B cell (primary cell): Measurements from ENCODE around the gene PPM1J. TPM values are rescaled to one million over a fixed set of nuclear protein-coding genes. Genes with fewer than 3 reads are reported as not detected.

Experiments
- ATAC-seq: fragments of 200-7000 bp; cut with Tn5 transposase; one replicate; pipeline ENCODE4 v1.10.0; 2021; ENCODE audit warnings: low read depth, mild to moderate bottlenecking, moderate number of reproducible peaks, moderate library complexity
- CTCF ChIA-PET: fragments of 350-600 bp; sonication (Branson Sonifier 250); formaldehyde crosslinking; loops from one replicate; lab custom pipeline; 2021; ENCODE audit warnings: antibody characterized with exemption, inconsistent platforms; lab: Charles Lee
- POLR2A ChIA-PET: fragments of 350-600 bp; sonication (Branson Sonifier 250); formaldehyde crosslinking; loops from one replicate; lab custom pipeline; 2021; ENCODE audit warnings: antibody characterized with exemption; lab: Charles Lee
- DNase-seq: peaks from one replicate; pipeline ENCODE4 v3.0.0; 2013
- H2AFZ ChIP-seq: 2 replicates; pipeline ENCODE4 v1.6.1; 2012; ENCODE audit warnings: mild to moderate bottlenecking, low read depth, low read length; ENCODE audit not compliant: insufficient read depth, poor library complexity, severe bottlenecking
- H3K27ac ChIP-seq, 2 donors: 1 replicate in 1 of 2; 2 replicates in 1 of 2; pipeline ENCODE4 v1.5.1; 2012 to 2013; ENCODE audit warnings: low read length in 2 of 2, mild to moderate bottlenecking in 2 of 2, moderate library complexity in 1 of 2
- H3K27me3 ChIP-seq, 4 experiments: fragments of 200-600 bp in 1 of 4; sonication (generic) in 1 of 4; replicated peaks in 1 of 4; 1 replicate in 2 of 4; 2 replicates in 2 of 4; pipeline versions ENCODE4 v1.6.1 to v1.7.0; 2013 to 2016; ENCODE audit warnings: low read length in 3 of 4, mild to moderate bottlenecking in 2 of 4, mixed read lengths in 1 of 4, moderate library complexity in 1 of 4; ENCODE audit not compliant: insufficient read depth in 4 of 4, control insufficient read depth in 3 of 4; ENCODE audit errors: control extremely low read depth in 1 of 4
- H3K36me3 ChIP-seq, 2 experiments: replicated peaks in 1 of 2; 1 replicate in 1 of 2; 2 replicates in 1 of 2; pipeline versions ENCODE4 v1.6.1 to v1.7.1; 2013; ENCODE audit warnings: low read length in 1 of 2; ENCODE audit not compliant: insufficient read depth in 2 of 2, control insufficient read depth in 1 of 2; ENCODE audit errors: control extremely low read depth in 1 of 2, extremely low read depth in 1 of 2
- H3K4me1 ChIP-seq, 2 donors: fragments of 200-600 bp in 1 of 2; sonication (generic) in 1 of 2; 1 replicate in 1 of 2; 2 replicates in 1 of 2; pipeline versions ENCODE4 v1.5.1 to v1.6.1; 2013 to 2017; ENCODE audit warnings: low read length in 2 of 2; ENCODE audit not compliant: control insufficient read depth in 2 of 2, insufficient read depth in 2 of 2
- H3K4me2 ChIP-seq: replicated peaks from 2 replicates; pipeline ENCODE3; 2012; ENCODE audit warnings: mild to moderate bottlenecking, low read depth, low read length; ENCODE audit not compliant: poor library complexity, severe bottlenecking
- H3K4me3 ChIP-seq, 5 experiments: fragments of 200-600 bp in 1 of 5; sonication (generic) in 1 of 5; 1 replicate in 3 of 5; 2 replicates in 2 of 5; pipeline versions ENCODE4 v1.5.1 to v1.7.0; 2011 to 2016; ENCODE audit warnings: low read length in 4 of 5, mild to moderate bottlenecking in 4 of 5, low read depth in 2 of 5, control low read depth in 1 of 5, moderate library complexity in 1 of 5; ENCODE audit not compliant: insufficient read depth in 1 of 5; ENCODE audit errors: control extremely low read depth in 1 of 5, extremely low read depth in 1 of 5
- H3K79me2 ChIP-seq: fragments of 200-600 bp; sonication (generic); one replicate; pipeline ENCODE4 v1.6.0; 2016; ENCODE audit warnings: low read length; ENCODE audit not compliant: control insufficient read depth, insufficient read depth
- H3K9ac ChIP-seq: fragments of 200-600 bp; sonication (generic); 2 replicates; pipeline ENCODE4 v1.6.1; 2017; ENCODE audit warnings: mild to moderate bottlenecking, low read length, moderate library complexity
- H3K9me3 ChIP-seq, 3 donors: one replicate each; pipeline versions ENCODE4 v1.6.1 to v1.7.1; 2013; ENCODE audit warnings: low read length in 2 of 3; ENCODE audit not compliant: control insufficient read depth in 2 of 3, insufficient read depth in 1 of 3; ENCODE audit errors: control extremely low read depth in 1 of 3
- H4K20me1 ChIP-seq: 2 replicates; pipeline ENCODE4 v1.6.0; 2012; ENCODE audit warnings: mild to moderate bottlenecking, low read length; ENCODE audit not compliant: insufficient read depth, control insufficient read depth, poor library complexity, severe bottlenecking
- H3K27ac Mint-ChIP-seq: one replicate; pipeline ENCODE4 v1.8.0; 2021; ENCODE audit warnings: mixed read lengths
- H3K27me3 Mint-ChIP-seq: one replicate; pipeline ENCODE4 v1.8.0; 2021; ENCODE audit warnings: mixed read lengths
- H3K4me1 Mint-ChIP-seq: one replicate; pipeline ENCODE4 v1.8.0; 2021; ENCODE audit warnings: mixed read lengths
- H3K4me3 Mint-ChIP-seq: one replicate; pipeline ENCODE4 v1.8.0; 2021; ENCODE audit warnings: mixed read lengths
- H3K9me3 Mint-ChIP-seq: one replicate; pipeline ENCODE4 v1.8.0; 2022; ENCODE audit warnings: mixed read lengths; ENCODE audit not compliant: insufficient read depth
- EZH2 ChIP-seq: IDR thresholded peaks from 2 replicates; pipeline ENCODE4 v1.6.1; 2012; ENCODE audit warnings: borderline replicate concordance, low read depth, mild to moderate bottlenecking, moderate library complexity, low read length; ENCODE audit not compliant: insufficient read depth, poor library complexity, severe bottlenecking
- whole genome bisulfite sequencing: methylation state at CpG from one replicate; pipeline ENCODE4 v1.1.5; 2013; ENCODE audit warnings: missing lambda C conversion rate; ENCODE audit not compliant: insufficient coverage; 5-methylcytosine and 5-hydroxymethylcytosine counted together
- intact Hi-C: fragments of 100-400 bp; cut with micrococcal nuclease; formaldehyde crosslinking; loops from one replicate; pipeline ENCODE4 v1.10.0; 2022
- polyA plus RNA-seq: library from polyadenylated mRNA; depleted of rRNA; stranded (reverse); fragments of >200 nt; gene quantifications from 2 replicates; pipeline ENCODE4 v1.2.3, GENCODE V29; 2012
- total RNA-seq, 2 donors: library from RNA; stranded (reverse); fragments of 120-200 nt in 1 of 2; gene quantifications; 1 replicate in 1 of 2; 2 replicates in 1 of 2; pipeline versions ENCODE4 v1.2.3 to v1.2.4, GENCODE V29; 2013 to 2022
- TF ChIP-seq, protein P1 (sequence below): fragments of 200-600 bp; IDR thresholded peaks from one replicate; pipeline ENCODE4 v1.8.0; 2022; ENCODE audit warnings: antibody characterized with exemption, mild to moderate bottlenecking

PPM1J gene
- total and polyA plus RNA-seq, 2 donors (not counting 1 experiment from before 2014, with no cell fraction given): 2.1 to 7.5 TPM

DNA sequence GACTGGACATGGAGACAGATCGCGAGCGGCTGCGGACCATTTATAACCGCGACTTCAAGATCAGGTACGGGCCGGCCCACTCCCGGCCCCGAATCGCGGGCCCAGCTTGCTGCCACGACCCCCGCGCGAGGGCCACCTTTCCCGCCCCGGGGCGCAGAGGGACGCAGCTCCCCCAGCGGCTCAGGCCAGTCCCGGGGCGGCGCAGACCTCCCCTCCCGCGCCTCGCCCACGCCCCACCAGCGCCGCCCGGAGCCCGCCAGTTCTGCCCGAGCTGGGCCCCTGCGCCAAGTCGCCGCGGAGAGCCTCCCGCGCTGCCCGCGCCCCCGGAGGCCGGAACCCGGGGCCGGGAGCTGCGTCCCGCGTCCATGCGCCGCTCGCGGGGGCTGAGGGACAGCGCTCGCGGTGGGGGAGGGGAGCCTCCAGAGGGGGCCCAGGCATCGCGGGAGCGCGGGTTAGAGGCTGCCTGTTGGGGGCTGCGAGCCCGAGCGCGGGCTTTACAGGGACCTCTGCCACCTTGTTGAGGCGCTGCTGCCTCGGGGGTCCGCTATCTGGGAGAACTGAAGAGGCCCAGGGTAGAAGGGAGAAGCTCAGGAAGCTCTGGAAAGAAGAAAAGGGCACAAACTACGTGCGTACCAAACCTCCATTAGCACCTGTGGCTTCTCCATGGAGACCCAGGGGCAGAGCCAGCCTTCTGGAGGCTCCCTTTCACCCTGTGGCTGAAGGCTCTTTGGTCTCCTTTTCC, 40.0 kb downstream of the PPM1J start:
- TF ChIP-seq, protein P1, sequence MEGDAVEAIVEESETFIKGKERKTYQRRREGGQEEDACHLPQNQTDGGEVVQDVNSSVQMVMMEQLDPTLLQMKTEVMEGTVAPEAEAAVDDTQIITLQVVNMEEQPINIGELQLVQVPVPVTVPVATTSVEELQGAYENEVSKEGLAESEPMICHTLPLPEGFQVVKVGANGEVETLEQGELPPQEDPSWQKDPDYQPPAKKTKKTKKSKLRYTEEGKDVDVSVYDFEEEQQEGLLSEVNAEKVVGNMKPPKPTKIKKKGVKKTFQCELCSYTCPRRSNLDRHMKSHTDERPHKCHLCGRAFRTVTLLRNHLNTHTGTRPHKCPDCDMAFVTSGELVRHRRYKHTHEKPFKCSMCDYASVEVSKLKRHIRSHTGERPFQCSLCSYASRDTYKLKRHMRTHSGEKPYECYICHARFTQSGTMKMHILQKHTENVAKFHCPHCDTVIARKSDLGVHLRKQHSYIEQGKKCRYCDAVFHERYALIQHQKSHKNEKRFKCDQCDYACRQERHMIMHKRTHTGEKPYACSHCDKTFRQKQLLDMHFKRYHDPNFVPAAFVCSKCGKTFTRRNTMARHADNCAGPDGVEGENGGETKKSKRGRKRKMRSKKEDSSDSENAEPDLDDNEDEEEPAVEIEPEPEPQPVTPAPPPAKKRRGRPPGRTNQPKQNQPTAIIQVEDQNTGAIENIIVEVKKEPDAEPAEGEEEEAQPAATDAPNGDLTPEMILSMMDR: no peak
- no peak for TF ChIP-seq EZH2
- ATAC-seq: peak; percentile 53
- peaks cover 30% of the 10 kb centered on the region for H3K4me1 Mint-ChIP-seq
- no peaks in the 10 kb centered on the region for H3K9me3 Mint-ChIP-seq
- Histone ChIP-seq H3K79me2 (peaks cover 13% of the 10 kb centered on the region), H4K20me1 (no peaks in the 10 kb centered on the region), H3K9me3 (no peaks in the 10 kb centered on the region), H3K27me3 (no peaks in the 10 kb centered on the region), H2AFZ (peak overlapping the region; percentile 87), H3K27ac (peak overlapping the region; percentile 26 to 76), H3K4me1 (peaks cover 25 to 30% of the 10 kb centered on the region in 2 donors), H3K4me2 (peak overlapping the region; percentile 98), H3K4me3 (peak overlapping the region; percentile 42 to 86 (median 80)), H3K9ac (peak overlapping the region; percentile 86), H3K36me3 (peaks cover 5 to 23% of the 10 kb centered on the region in 2 experiments)
- peak; percentile 40 for DNase-seq
- peak overlapping the region; percentile 92 for H3K27ac Mint-ChIP-seq
- H3K4me3 Mint-ChIP-seq: peak overlapping the region; percentile 94
- no peaks in the 10 kb centered on the region for H3K27me3 Mint-ChIP-seq
- POLR2A ChIA-PET: interaction anchor here (0.6 to 1.7 kb wide), 7 partner anchors 22 to 266 kb away, joined by 3 to 7 read pairs (median 4); partner anchors contain the start of genes PPM1J and ST7L
- intact Hi-C loops: loop anchor here (1.0 to 10.0 kb wide), 6 partner anchors 26 to 280 kb away; partner anchors contain the start of genes CTTNBP2NL, PPM1J and WNT2B
- CTCF ChIA-PET: interaction anchor here (0.8 to 7.0 kb wide), 14 partner anchors 11 to 284 kb away, joined by 3 to 62 read pairs (median 6); partner anchors contain the start of genes CAPZA1, PPM1J, RHOC and ST7L
- 1% methylated on average over 68 of the region's 68 CpGs for WGBS
